Measurements from ENCODE around the gene PLEKHM2. TPM values are rescaled to one million over a fixed set of nuclear protein-coding genes. Genes with fewer than 3 reads are reported as not detected.
A peak's percentile ranks its signal among the peaks of the same experiment; 100 is the strongest.
"Not testable (repeated sequence)": the region's sequence is repeated elsewhere in the genome, so short reads cannot be mapped to it uniquely, and the experiment has no call there.

Gene PLEKHM2
- polyA plus RNA-seq (2013, experiment 1 of 4), result 47.5 TPM
- polyA plus RNA-seq (2013, experiment 2 of 4), result 49.9 TPM
- polyA plus RNA-seq (2013, experiment 3 of 4), result 37.8 TPM
- polyA plus RNA-seq (2013, experiment 4 of 4), result 40.2 TPM

GRCh38 chr1:15684042-15684461 lies at the start of gene PLEKHM2:
TSS of gene PLEKHM2 (plus strand) at chr1:15684320. CDS start at chr1:15684559, 239 bp downstream.
- Histone ChIP-seq H3K4me1 (ENCODE audit: control insufficient read depth, insufficient read depth, low read length) (no peaks in the 10 kb centered on the region), H3K9me3 (ENCODE audit: control insufficient read depth, low read length) (no peaks in the 10 kb centered on the region), H3K4me3 (ENCODE audit: insufficient read depth, low read depth, low read length) (peak within 1 kb of the TSS; percentile 78), H3K36me3 (ENCODE audit: control insufficient read depth, insufficient read depth, low read length) (no peaks in the 10 kb centered on the region), H3K27ac (ENCODE audit: insufficient read depth, low read depth, low read length, poor library complexity, severe bottlenecking) (peak within 1 kb of the TSS; percentile 16), H3K27me3 (ENCODE audit: control insufficient read depth, insufficient read depth, low read length, poor library complexity, severe bottlenecking) (no peaks in the 10 kb centered on the region)
- 1% methylated on average over 52 of the region's 52 CpGs for WGBS, 2 experiments

- 86 to 92% methylated on average over 4 of the region's 4 CpGs for WGBS, 2 experiments
- Histone ChIP-seq H3K36me3 (ENCODE audit: control insufficient read depth, insufficient read depth, low read length) (peaks cover 28% of the 10 kb centered on the region), H3K27me3 (ENCODE audit: control insufficient read depth, insufficient read depth, low read length, poor library complexity, severe bottlenecking) (no peaks in the 10 kb centered on the region)
Measured at GRCh38 chr1:15636436-15636835, 47.7 kb upstream of the PLEKHM2 start.

GRCh38 chr1:15637826-15638225 lies 46.3 kb upstream of the PLEKHM2 start:
- H3K9me3 ChIP-seq (ENCODE audit: control insufficient read depth, low read length), result no peaks in the 10 kb centered on the region
- no peak overlapping the region for H3K27ac ChIP-seq (ENCODE audit: insufficient read depth, low read depth, low read length, poor library complexity, severe bottlenecking)
- no peaks in the 10 kb centered on the region for H3K27me3 ChIP-seq (ENCODE audit: control insufficient read depth, insufficient read depth, low read length, poor library complexity, severe bottlenecking)
- H3K4me1 ChIP-seq (ENCODE audit: control insufficient read depth, insufficient read depth, low read length), result no peaks in the 10 kb centered on the region
- H3K36me3 ChIP-seq (ENCODE audit: control insufficient read depth, insufficient read depth, low read length), result peaks cover 28% of the 10 kb centered on the region
- 91 to 97% methylated on average over 4 of the region's 4 CpGs for WGBS, 2 experiments
- no peak overlapping the region for H3K4me3 ChIP-seq (ENCODE audit: insufficient read depth, low read depth, low read length)

More at GRCh38 chr1:15636436-15636835, 47.7 kb upstream of the PLEKHM2 start:
- no peaks in the 10 kb centered on the region for H3K4me1 ChIP-seq (ENCODE audit: control insufficient read depth, insufficient read depth, low read length)
- no peaks in the 10 kb centered on the region for H3K9me3 ChIP-seq (ENCODE audit: control insufficient read depth, low read length)
- no peak overlapping the region for H3K4me3 ChIP-seq (ENCODE audit: insufficient read depth, low read depth, low read length)
- no peak overlapping the region for H3K27ac ChIP-seq (ENCODE audit: insufficient read depth, low read depth, low read length, poor library complexity, severe bottlenecking)

GRCh38 chr1:15639262-15639661 lies 44.9 kb upstream of the PLEKHM2 start:
- Histone ChIP-seq H3K4me1 (ENCODE audit: control insufficient read depth, insufficient read depth, low read length) (no peaks in the 10 kb centered on the region), H3K9me3 (ENCODE audit: control insufficient read depth, low read length) (no peaks in the 10 kb centered on the region), H3K27ac (ENCODE audit: insufficient read depth, low read depth, low read length, poor library complexity, severe bottlenecking) (no peak overlapping the region), H3K36me3 (ENCODE audit: control insufficient read depth, insufficient read depth, low read length) (peaks cover 24% of the 10 kb centered on the region), H3K4me3 (ENCODE audit: insufficient read depth, low read depth, low read length) (no peak overlapping the region), H3K27me3 (ENCODE audit: control insufficient read depth, insufficient read depth, low read length, poor library complexity, severe bottlenecking) (no peaks in the 10 kb centered on the region)

GRCh38 chr1:15639931-15640330 lies 44.2 kb upstream of the PLEKHM2 start:
- Histone ChIP-seq H3K4me1 (ENCODE audit: control insufficient read depth, insufficient read depth, low read length) (no peaks in the 10 kb centered on the region), H3K9me3 (ENCODE audit: control insufficient read depth, low read length) (no peaks in the 10 kb centered on the region), H3K27me3 (ENCODE audit: control insufficient read depth, insufficient read depth, low read length, poor library complexity, severe bottlenecking) (no peaks in the 10 kb centered on the region), H3K27ac (ENCODE audit: insufficient read depth, low read depth, low read length, poor library complexity, severe bottlenecking) (no peak overlapping the region), H3K4me3 (ENCODE audit: insufficient read depth, low read depth, low read length) (no peak overlapping the region), H3K36me3 (ENCODE audit: control insufficient read depth, insufficient read depth, low read length) (peaks cover 24% of the 10 kb centered on the region)
- WGBS, 2 experiments, result 95 to 96% methylated on average over 4 of the region's 4 CpGs

- Histone ChIP-seq H3K27me3 (ENCODE audit: control insufficient read depth, insufficient read depth, low read length, poor library complexity, severe bottlenecking) (no peaks in the 10 kb centered on the region), H3K4me1 (ENCODE audit: control insufficient read depth, insufficient read depth, low read length) (no peaks in the 10 kb centered on the region), H3K27ac (ENCODE audit: insufficient read depth, low read depth, low read length, poor library complexity, severe bottlenecking) (no peak overlapping the region), H3K36me3 (ENCODE audit: control insufficient read depth, insufficient read depth, low read length) (peaks cover 22% of the 10 kb centered on the region), H3K9me3 (ENCODE audit: control insufficient read depth, low read length) (no peaks in the 10 kb centered on the region), H3K4me3 (ENCODE audit: insufficient read depth, low read depth, low read length) (no peak overlapping the region)
- WGBS, 2 experiments, result 94 to 96% methylated on average over 3 of the region's 3 CpGs
Measured at GRCh38 chr1:15640667-15641066, 43.5 kb upstream of the PLEKHM2 start.

- Histone ChIP-seq H3K9me3 (ENCODE audit: control insufficient read depth, low read length) (no peaks in the 10 kb centered on the region), H3K36me3 (ENCODE audit: control insufficient read depth, insufficient read depth, low read length) (peaks cover 11% of the 10 kb centered on the region), H3K27me3 (ENCODE audit: control insufficient read depth, insufficient read depth, low read length, poor library complexity, severe bottlenecking) (no peaks in the 10 kb centered on the region), H3K4me3 (ENCODE audit: insufficient read depth, low read depth, low read length) (no peak overlapping the region), H3K27ac (ENCODE audit: insufficient read depth, low read depth, low read length, poor library complexity, severe bottlenecking) (no peak overlapping the region), H3K4me1 (ENCODE audit: control insufficient read depth, insufficient read depth, low read length) (no peaks in the 10 kb centered on the region)
- WGBS, 2 experiments, result 96 to 98% methylated on average over 1 of the region's 1 CpG
Measured at GRCh38 chr1:15649937-15650336, 34.2 kb upstream of the PLEKHM2 start.

GRCh38 chr1:15650433-15650832 lies 33.7 kb upstream of the PLEKHM2 start:
- H3K4me1 ChIP-seq (ENCODE audit: control insufficient read depth, insufficient read depth, low read length), result no peaks in the 10 kb centered on the region
- no peaks in the 10 kb centered on the region for H3K27me3 ChIP-seq (ENCODE audit: control insufficient read depth, insufficient read depth, low read length, poor library complexity, severe bottlenecking)
- 91 to 96% methylated on average over 2 of the region's 2 CpGs for WGBS, 2 experiments
- no peak overlapping the region for H3K4me3 ChIP-seq (ENCODE audit: insufficient read depth, low read depth, low read length)
- no peaks in the 10 kb centered on the region for H3K9me3 ChIP-seq (ENCODE audit: control insufficient read depth, low read length)
- peaks cover 11% of the 10 kb centered on the region for H3K36me3 ChIP-seq (ENCODE audit: control insufficient read depth, insufficient read depth, low read length)
- H3K27ac ChIP-seq (ENCODE audit: insufficient read depth, low read depth, low read length, poor library complexity, severe bottlenecking), result no peak overlapping the region

- not testable (repeated sequence) for H3K9me3 ChIP-seq (ENCODE audit: control insufficient read depth, low read length); H3K4me3 ChIP-seq (ENCODE audit: insufficient read depth, low read depth, low read length); H3K27me3 ChIP-seq (ENCODE audit: control insufficient read depth, insufficient read depth, low read length, poor library complexity, severe bottlenecking); H3K27ac ChIP-seq (ENCODE audit: insufficient read depth, low read depth, low read length, poor library complexity, severe bottlenecking); H3K4me1 ChIP-seq (ENCODE audit: control insufficient read depth, insufficient read depth, low read length)
- 93% methylated on average over 6 of the region's 6 CpGs for WGBS, 2 experiments
- H3K36me3 ChIP-seq (ENCODE audit: control insufficient read depth, insufficient read depth, low read length), result peaks cover 17% of the 10 kb centered on the region
Measured at GRCh38 chr1:15652130-15652529, 32.0 kb upstream of the PLEKHM2 start.

- no peaks in the 10 kb centered on the region for H3K27me3 ChIP-seq (ENCODE audit: control insufficient read depth, insufficient read depth, low read length, poor library complexity, severe bottlenecking)
- H3K36me3 ChIP-seq (ENCODE audit: control insufficient read depth, insufficient read depth, low read length), result peaks cover 20% of the 10 kb centered on the region
- no peaks in the 10 kb centered on the region for H3K9me3 ChIP-seq (ENCODE audit: control insufficient read depth, low read length)
- H3K27ac ChIP-seq (ENCODE audit: insufficient read depth, low read depth, low read length, poor library complexity, severe bottlenecking), result no peak overlapping the region
- no peak overlapping the region for H3K4me3 ChIP-seq (ENCODE audit: insufficient read depth, low read depth, low read length)
- WGBS, 2 experiments, result 93 to 94% methylated on average over 6 of the region's 6 CpGs
- no peaks in the 10 kb centered on the region for H3K4me1 ChIP-seq (ENCODE audit: control insufficient read depth, insufficient read depth, low read length)
Measured at GRCh38 chr1:15654091-15654690, 29.9 kb upstream of the PLEKHM2 start.

Data from ectodermal cell (in vitro differentiated cells).